ENCODE data around the gene GIPC2.

The GIPC2 gene

DNA sequence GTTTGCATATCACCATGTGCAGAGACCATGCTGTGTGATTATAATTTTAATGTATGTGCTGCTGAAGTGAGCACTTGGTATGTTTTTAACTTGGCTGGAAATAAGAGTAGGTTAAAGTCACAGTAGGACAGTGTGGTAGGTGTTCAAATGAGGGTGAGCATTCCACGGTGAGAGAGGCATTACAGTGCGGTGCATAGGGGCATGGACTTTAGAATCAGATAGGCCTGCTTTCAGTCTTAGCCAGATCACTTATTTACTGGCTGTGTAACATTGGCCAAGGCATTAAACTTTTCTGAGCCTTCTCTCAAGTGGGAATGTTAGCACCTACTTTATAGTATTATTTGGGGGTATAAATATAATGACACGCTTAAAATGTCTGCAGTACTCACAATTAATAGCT, 43.2 kb downstream of the GIPC2 start:
- Histone ChIP-seq H3K27me3 (ENCODE audit: control insufficient read depth, insufficient read depth, low read length) (no peaks in the 10 kb centered on the region), H3K9ac (ENCODE audit: low read depth, low read length) (no peak overlapping the region), H3K9me3 (ENCODE audit: control insufficient read depth, insufficient read depth, low read length) (no peaks in the 10 kb centered on the region), H3K36me3 (ENCODE audit: control insufficient read depth, insufficient read depth, low read length) (no peaks in the 10 kb centered on the region), H3K4me1 (ENCODE audit: control insufficient read depth, insufficient read depth, low read length) (peaks cover 3% of the 10 kb centered on the region), H3K4me3 (ENCODE audit: low read depth, low read length) (no peak overlapping the region)

DNA sequence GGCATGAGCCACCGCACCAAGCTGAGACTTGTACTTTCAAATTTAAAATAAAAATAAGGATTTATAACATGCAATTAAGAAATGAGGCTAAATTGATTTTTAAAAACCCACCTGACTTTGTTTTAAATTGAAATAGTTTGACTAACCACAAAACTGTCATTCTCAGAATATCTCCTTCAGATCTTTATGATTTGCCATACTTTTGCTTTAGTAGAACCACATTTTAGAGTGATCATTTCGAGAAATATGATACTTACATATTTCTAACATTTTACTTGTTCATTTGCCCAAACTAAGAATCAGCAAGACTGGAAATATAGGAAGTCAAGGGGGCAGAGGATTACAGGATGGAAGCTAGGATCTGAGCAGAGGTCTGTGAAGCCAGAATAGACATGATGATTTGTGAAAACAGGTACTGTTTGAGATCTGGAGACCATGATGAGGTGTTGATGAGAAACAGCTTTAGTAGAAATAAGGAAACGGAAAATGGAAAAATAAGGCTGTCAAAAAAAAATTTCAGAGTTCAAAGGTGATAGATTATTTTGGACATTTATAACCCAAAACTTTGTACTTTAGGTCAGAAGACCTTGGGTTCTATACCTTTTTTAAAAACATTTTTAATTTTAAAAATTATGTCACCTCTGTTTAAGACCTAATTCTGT, 44.8 kb downstream of the GIPC2 start:
- Histone ChIP-seq H3K36me3 (ENCODE audit: control insufficient read depth, insufficient read depth, low read length) (no peaks in the 10 kb centered on the region), H3K4me3 (ENCODE audit: low read depth, low read length) (no peak overlapping the region), H3K4me1 (ENCODE audit: control insufficient read depth, insufficient read depth, low read length) (peaks cover 3% of the 10 kb centered on the region), H3K9me3 (ENCODE audit: control insufficient read depth, insufficient read depth, low read length) (no peaks in the 10 kb centered on the region), H3K9ac (ENCODE audit: low read depth, low read length) (no peak overlapping the region), H3K27me3 (ENCODE audit: control insufficient read depth, insufficient read depth, low read length) (no peaks in the 10 kb centered on the region)

DNA sequence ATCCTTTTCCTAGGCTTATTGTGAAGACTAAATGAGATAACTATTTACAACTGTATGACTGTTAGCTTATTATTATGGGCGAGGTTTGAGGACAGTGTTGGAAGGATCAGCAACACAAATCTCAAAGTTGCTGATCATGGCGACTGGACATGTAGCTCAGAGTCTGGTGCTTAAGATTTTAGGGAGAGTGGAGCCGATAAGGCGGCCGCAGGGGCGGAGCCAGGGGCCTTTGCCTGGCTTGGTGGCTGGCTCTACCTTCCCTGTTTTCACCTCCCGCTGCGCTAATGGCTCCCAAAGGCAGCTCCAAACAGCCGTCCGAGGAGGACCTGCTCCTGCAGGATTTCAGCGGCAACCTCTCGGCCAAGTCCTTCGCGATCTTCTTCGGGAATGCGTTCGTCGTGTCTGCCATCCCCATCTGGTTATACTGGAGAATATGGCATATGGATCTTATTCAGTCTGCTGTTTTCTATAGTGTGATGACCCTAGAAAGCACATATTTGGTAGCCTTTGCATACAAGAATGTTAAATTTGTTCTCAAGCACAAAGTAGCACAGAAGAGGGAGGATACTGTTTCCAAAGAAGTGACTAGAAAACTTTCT, 45.5 kb downstream of the GIPC2 start:
- no peak overlapping the region for H3K9ac ChIP-seq (ENCODE audit: low read depth, low read length)
- H3K27me3 ChIP-seq (ENCODE audit: control insufficient read depth, insufficient read depth, low read length), result no peaks in the 10 kb centered on the region
- H3K4me3 ChIP-seq (ENCODE audit: low read depth, low read length), result no peak overlapping the region
- H3K4me1 ChIP-seq (ENCODE audit: control insufficient read depth, insufficient read depth, low read length), result peaks cover 3% of the 10 kb centered on the region
- no peaks in the 10 kb centered on the region for H3K36me3 ChIP-seq (ENCODE audit: control insufficient read depth, insufficient read depth, low read length)
- H3K9me3 ChIP-seq (ENCODE audit: control insufficient read depth, insufficient read depth, low read length), result no peaks in the 10 kb centered on the region

DNA sequence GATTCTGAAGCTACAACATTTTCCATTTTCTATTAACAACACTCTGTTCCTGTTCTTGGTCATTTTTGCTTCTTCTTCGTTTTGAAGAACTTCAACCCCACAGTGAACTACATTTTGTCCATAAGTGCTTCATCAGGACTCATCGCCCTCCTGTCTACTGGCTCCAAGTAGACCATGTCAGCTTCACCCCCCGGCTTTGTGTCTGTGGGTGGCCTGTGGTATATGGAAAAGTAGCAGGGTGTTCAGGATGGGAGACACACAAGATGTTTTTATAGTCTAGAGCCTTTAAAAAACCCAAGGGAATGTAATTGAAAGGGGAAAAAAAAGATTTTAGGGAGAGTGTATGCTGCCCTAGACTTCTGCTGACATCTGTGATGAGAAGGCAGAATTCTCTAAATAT, 46.1 kb downstream of the GIPC2 start:
- Histone ChIP-seq H3K9me3 (ENCODE audit: control insufficient read depth, insufficient read depth, low read length) (no peaks in the 10 kb centered on the region), H3K9ac (ENCODE audit: low read depth, low read length) (no peak overlapping the region), H3K4me1 (ENCODE audit: control insufficient read depth, insufficient read depth, low read length) (peaks cover 3% of the 10 kb centered on the region), H3K36me3 (ENCODE audit: control insufficient read depth, insufficient read depth, low read length) (no peaks in the 10 kb centered on the region), H3K4me3 (ENCODE audit: low read depth, low read length) (no peak overlapping the region), H3K27me3 (ENCODE audit: control insufficient read depth, insufficient read depth, low read length) (no peaks in the 10 kb centered on the region)

DNA sequence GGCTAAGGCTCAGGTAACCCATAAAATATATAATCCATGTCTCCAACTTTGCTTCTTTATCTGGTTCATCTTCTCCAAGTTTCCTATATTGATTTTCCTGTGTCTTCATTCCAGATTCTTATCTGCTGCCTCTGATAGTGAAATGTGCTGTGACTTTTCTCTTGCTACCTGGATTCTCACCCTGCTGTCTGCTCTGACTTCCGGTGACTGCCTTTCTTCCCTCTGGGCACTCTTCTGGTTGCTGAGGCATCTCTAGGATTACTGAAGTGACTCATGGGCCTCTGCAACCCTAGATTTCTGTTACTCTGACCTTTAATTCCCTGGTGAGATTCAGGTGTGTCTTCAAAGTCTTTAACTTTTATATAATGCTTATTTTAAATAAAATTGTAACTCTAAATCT, 46.9 kb downstream of the GIPC2 start:
- Histone ChIP-seq H3K4me1 (ENCODE audit: control insufficient read depth, insufficient read depth, low read length) (peaks cover 3% of the 10 kb centered on the region), H3K27me3 (ENCODE audit: control insufficient read depth, insufficient read depth, low read length) (no peaks in the 10 kb centered on the region), H3K9ac (ENCODE audit: low read depth, low read length) (no peak overlapping the region), H3K36me3 (ENCODE audit: control insufficient read depth, insufficient read depth, low read length) (no peaks in the 10 kb centered on the region), H3K9me3 (ENCODE audit: control insufficient read depth, insufficient read depth, low read length) (no peaks in the 10 kb centered on the region), H3K4me3 (ENCODE audit: low read depth, low read length) (no peak overlapping the region)

DNA sequence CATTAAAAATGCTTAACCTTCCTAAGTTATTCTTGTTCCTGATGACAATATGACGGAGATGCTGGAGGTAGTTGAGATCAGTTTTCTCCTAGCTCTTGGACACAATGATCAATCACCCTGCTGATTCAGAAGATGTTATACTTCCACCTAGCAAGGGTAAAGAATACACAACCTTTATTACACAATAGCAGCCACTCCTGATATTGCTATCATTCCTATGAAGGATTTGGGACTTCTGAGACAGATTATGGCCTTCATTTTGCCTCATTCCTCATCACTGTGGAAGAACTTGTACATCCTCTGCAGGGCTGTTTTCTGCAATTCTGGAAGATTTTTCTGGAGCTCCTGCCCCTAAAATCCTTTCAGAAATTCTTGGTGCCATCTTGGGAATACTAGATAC, 47.8 kb downstream of the GIPC2 start:
- H3K36me3 ChIP-seq (ENCODE audit: control insufficient read depth, insufficient read depth, low read length), result no peaks in the 10 kb centered on the region
- no peaks in the 10 kb centered on the region for H3K27me3 ChIP-seq (ENCODE audit: control insufficient read depth, insufficient read depth, low read length)
- H3K4me3 ChIP-seq (ENCODE audit: low read depth, low read length), result no peak overlapping the region
- H3K4me1 ChIP-seq (ENCODE audit: control insufficient read depth, insufficient read depth, low read length), result peaks cover 3% of the 10 kb centered on the region
- H3K9ac ChIP-seq (ENCODE audit: low read depth, low read length), result no peak overlapping the region
- H3K9me3 ChIP-seq (ENCODE audit: control insufficient read depth, insufficient read depth, low read length), result no peaks in the 10 kb centered on the region

DNA sequence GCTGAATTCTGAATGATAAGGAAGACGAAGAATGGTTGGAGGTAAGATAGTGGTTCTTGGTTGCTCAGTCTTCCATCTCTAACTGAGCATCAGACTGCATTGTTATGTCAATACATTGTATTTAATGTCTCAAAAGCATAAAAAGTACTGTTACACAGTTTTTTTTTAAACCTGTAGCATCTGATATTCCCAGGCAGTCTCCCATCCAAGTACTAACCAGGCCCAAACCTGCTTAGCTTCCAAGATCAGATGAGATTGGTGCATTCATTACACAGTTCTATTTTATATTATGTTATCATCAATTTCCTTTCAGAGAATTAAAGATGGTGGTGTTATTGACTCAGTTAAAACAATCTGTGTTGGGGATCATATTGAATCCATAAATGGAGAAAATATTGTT, 48.9 kb downstream of the GIPC2 start:
- H3K4me3 ChIP-seq (ENCODE audit: low read depth, low read length), result no peak overlapping the region
- no peaks in the 10 kb centered on the region for H3K36me3 ChIP-seq (ENCODE audit: control insufficient read depth, insufficient read depth, low read length)
- no peaks in the 10 kb centered on the region for H3K9me3 ChIP-seq (ENCODE audit: control insufficient read depth, insufficient read depth, low read length)
- no peak overlapping the region for H3K9ac ChIP-seq (ENCODE audit: low read depth, low read length)
- peaks cover 3% of the 10 kb centered on the region for H3K4me1 ChIP-seq (ENCODE audit: control insufficient read depth, insufficient read depth, low read length)
- H3K27me3 ChIP-seq (ENCODE audit: control insufficient read depth, insufficient read depth, low read length), result no peaks in the 10 kb centered on the region

DNA sequence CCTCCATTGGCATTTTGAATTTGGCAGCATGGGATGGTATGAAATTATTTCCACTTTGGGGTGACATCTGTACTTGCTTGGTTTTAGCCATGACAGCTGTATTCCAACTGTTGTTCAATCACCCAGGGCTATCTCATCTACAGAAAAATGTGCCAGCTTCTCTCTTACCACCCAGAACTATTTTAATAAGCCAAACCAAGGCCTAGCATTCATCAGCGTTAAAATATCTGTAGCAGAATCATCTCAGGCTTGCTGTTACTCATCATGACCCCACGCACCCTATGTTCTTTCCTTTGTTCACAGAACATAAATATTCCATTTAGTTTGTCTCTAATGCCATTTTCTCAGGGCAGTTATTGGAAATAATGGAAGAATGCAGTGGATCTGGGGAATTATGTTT, 49.8 kb downstream of the GIPC2 start:
- Histone ChIP-seq H3K4me1 (ENCODE audit: control insufficient read depth, insufficient read depth, low read length) (peaks cover 3% of the 10 kb centered on the region), H3K36me3 (ENCODE audit: control insufficient read depth, insufficient read depth, low read length) (no peaks in the 10 kb centered on the region), H3K27me3 (ENCODE audit: control insufficient read depth, insufficient read depth, low read length) (no peaks in the 10 kb centered on the region), H3K9ac (ENCODE audit: low read depth, low read length) (no peak overlapping the region), H3K9me3 (ENCODE audit: control insufficient read depth, insufficient read depth, low read length) (no peaks in the 10 kb centered on the region), H3K4me3 (ENCODE audit: low read depth, low read length) (no peak overlapping the region)

DNA sequence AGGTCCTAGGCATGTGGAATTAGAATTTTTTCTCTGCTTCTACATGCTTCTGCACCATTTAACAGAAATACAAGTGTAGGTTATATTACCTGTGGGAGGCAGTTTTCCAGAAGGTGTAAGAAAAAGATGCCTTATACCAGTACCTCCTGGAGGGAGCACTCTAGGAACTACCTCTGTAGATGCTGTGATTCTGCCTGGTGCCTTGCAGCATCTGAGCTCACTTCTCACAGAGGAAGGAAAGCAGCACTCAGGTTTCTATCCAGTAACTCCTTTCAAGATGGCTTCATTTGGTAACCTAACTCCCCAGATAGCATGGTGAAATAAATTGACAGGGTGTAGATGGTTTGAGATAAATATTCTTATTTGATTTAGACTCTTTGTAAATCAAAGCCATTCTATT, 50.3 kb downstream of the GIPC2 start:
- H3K4me3 ChIP-seq (ENCODE audit: low read depth, low read length), result no peak overlapping the region
- H3K4me1 ChIP-seq (ENCODE audit: control insufficient read depth, insufficient read depth, low read length), result peaks cover 1% of the 10 kb centered on the region
- H3K9me3 ChIP-seq (ENCODE audit: control insufficient read depth, insufficient read depth, low read length), result no peaks in the 10 kb centered on the region
- H3K27me3 ChIP-seq (ENCODE audit: control insufficient read depth, insufficient read depth, low read length), result no peaks in the 10 kb centered on the region
- H3K36me3 ChIP-seq (ENCODE audit: control insufficient read depth, insufficient read depth, low read length), result no peaks in the 10 kb centered on the region
- H3K9ac ChIP-seq (ENCODE audit: low read depth, low read length), result no peak overlapping the region

DNA sequence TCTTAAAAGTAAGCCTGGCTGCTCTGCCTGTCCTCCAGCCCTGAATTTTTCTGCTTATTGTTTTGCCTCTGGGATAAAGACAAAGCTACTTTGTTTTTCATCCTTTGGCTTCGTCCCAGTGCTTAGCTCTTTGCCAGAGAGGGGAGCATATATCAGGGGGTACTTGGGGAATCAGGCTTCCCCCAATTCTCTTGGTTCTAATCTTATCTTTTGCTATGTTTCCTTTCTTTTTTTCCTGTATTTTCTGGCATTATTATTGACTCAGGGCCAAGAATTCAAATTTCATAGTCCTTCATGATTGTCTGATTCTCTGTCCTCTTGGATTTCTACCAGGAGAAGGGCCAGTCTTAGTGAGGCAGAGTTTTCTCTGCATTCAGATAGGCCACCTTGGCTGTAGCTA, 51.2 kb downstream of the GIPC2 start:
- Histone ChIP-seq H3K9me3 (ENCODE audit: control insufficient read depth, insufficient read depth, low read length) (no peaks in the 10 kb centered on the region), H3K4me1 (ENCODE audit: control insufficient read depth, insufficient read depth, low read length) (peaks cover 3% of the 10 kb centered on the region), H3K36me3 (ENCODE audit: control insufficient read depth, insufficient read depth, low read length) (no peaks in the 10 kb centered on the region), H3K4me3 (ENCODE audit: low read depth, low read length) (no peak overlapping the region), H3K27me3 (ENCODE audit: control insufficient read depth, insufficient read depth, low read length) (no peaks in the 10 kb centered on the region), H3K9ac (ENCODE audit: low read depth, low read length) (no peak overlapping the region)

DNA sequence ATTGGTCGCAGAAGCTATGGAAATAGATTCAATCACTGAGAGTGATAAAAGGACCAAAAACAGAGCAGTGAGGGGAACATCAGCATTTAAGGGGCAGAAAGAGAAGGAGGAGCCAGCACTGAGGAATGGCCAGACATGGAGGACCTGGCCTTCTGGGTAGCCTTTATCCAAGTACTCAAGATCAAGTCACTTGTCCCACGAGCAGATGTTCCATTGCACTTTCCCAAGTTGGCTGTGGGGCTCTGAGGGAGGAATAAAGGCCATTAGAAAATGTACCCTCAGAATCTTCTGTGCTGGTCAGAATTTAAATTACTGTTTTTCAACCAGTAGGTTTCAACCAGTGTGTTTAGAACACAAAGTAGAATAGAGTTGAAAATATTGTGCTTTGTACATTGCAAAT, 55.3 kb downstream of the GIPC2 start:
- Histone ChIP-seq H3K36me3 (ENCODE audit: control insufficient read depth, insufficient read depth, low read length) (no peaks in the 10 kb centered on the region), H3K9ac (ENCODE audit: low read depth, low read length) (no peak overlapping the region), H3K9me3 (ENCODE audit: control insufficient read depth, insufficient read depth, low read length) (no peaks in the 10 kb centered on the region), H3K4me3 (ENCODE audit: low read depth, low read length) (no peak overlapping the region), H3K4me1 (ENCODE audit: control insufficient read depth, insufficient read depth, low read length) (peaks cover 3% of the 10 kb centered on the region), H3K27me3 (ENCODE audit: control insufficient read depth, insufficient read depth, low read length) (no peaks in the 10 kb centered on the region)

DNA sequence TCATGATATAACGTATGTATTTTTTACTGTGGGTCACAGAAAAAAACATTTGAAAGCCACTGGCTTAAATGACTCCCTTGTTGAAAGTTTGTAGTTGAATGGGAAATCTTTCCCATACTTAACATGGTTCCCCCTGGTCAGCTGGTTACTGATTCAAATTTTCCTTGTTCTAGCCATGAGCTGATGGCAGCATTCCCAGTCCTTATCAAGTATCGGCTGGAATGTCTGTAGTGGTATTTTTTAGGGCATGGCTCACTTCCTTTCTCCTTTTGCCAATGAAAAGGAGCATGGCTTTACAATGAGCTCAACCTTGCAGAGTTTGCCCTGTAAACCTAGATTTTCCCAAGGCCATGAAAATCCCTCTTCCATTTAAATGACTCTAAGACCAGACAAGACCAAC, 55.7 kb downstream of the GIPC2 start:
- Histone ChIP-seq H3K9me3 (ENCODE audit: control insufficient read depth, insufficient read depth, low read length) (no peaks in the 10 kb centered on the region), H3K9ac (ENCODE audit: low read depth, low read length) (no peak overlapping the region), H3K36me3 (ENCODE audit: control insufficient read depth, insufficient read depth, low read length) (no peaks in the 10 kb centered on the region), H3K4me1 (ENCODE audit: control insufficient read depth, insufficient read depth, low read length) (peaks cover 3% of the 10 kb centered on the region), H3K27me3 (ENCODE audit: control insufficient read depth, insufficient read depth, low read length) (no peaks in the 10 kb centered on the region), H3K4me3 (ENCODE audit: low read depth, low read length) (no peak overlapping the region)
